Gastrocnemius medialis (tissue), 4 donors: ENCODE measurements around the gene FKBP10. TPM values are rescaled to one million over a fixed set of nuclear protein-coding genes. Genes with fewer than 3 reads are reported as not detected.

Experiments used
- ATAC-seq, 2 donors: fragments of 150-250 bp; one replicate each; pipeline ENCODE4 v1.9.1; 2016
- DNase-seq, 2 donors: peaks; one replicate each; pipeline ENCODE4 v3.0.0-alpha.2; 2019
- H3K27ac ChIP-seq, 4 donors: fragments of 200-600 bp; sonication (generic); 1 replicate in 1 of 4; 2 replicates in 3 of 4; pipeline ENCODE4 v1.5.1; 2016 to 2018; ENCODE audit warnings: mild to moderate bottlenecking in 2 of 4, moderate library complexity in 1 of 4
- H3K27me3 ChIP-seq, 3 donors: fragments of 200-600 bp; sonication (generic) in 2 of 3; 1 replicate in 1 of 3; 2 replicates in 2 of 3; pipeline versions ENCODE4 v1.5.1 to v1.6.0; 2016 to 2019; ENCODE audit warnings: mild to moderate bottlenecking in 1 of 3, moderate library complexity in 1 of 3
- H3K36me3 ChIP-seq, 2 donors: fragments of 200-600 bp; sonication (generic) in 1 of 2; one replicate each; pipeline ENCODE4 v1.5.1; 2017 to 2018
- H3K4me1 ChIP-seq, 2 donors: fragments of 200-600 bp; sonication (generic) in 1 of 2; one replicate each; pipeline ENCODE4 v1.5.1; 2016 to 2017; ENCODE audit warnings: mild to moderate bottlenecking in 2 of 2
- H3K4me3 ChIP-seq, 4 donors: fragments of 200-600 bp; sonication (generic) in 3 of 4; 1 replicate in 1 of 4; 2 replicates in 3 of 4; pipeline ENCODE4 v1.5.1; 2016 to 2019; ENCODE audit warnings: mild to moderate bottlenecking in 2 of 4
- H3K9me3 ChIP-seq, 3 donors: fragments of 200-600 bp; sonication (generic) in 2 of 3; 1 replicate in 1 of 3; 2 replicates in 2 of 3; pipeline ENCODE4 v1.5.1; 2016 to 2019
- POLR2A ChIP-seq, 2 donors: fragments of 450-650 bp; IDR thresholded peaks; one replicate each; pipeline ENCODE4 v1.6.1; 2017; ENCODE audit warnings: antibody characterized with exemption in 2 of 2, mild to moderate bottlenecking in 2 of 2, moderate library complexity in 2 of 2
- in situ Hi-C, 4 donors: fragments of 200-750 bp; cut with MboI; loops; one replicate each; pipeline versions ENCODE4 v1.15.0 to v1.8.0; 2017; ENCODE audit warnings: low sequenced_read_pairs in 4 of 4
- intact Hi-C: fragments of 100-400 bp; cut with DNase I; formaldehyde crosslinking; loops from one replicate; pipeline ENCODE4 v1.15.1; 2023; ENCODE audit warnings: low total_unique reads
- total RNA-seq, 4 donors: library from RNA; depleted of rRNA; stranded (reverse); fragments of >200 nt; gene quantifications; one replicate each; pipeline versions ENCODE4 v1.1.0 to v1.2.3, GENCODE V29; 2016
- TF ChIP-seq, protein P1 (sequence below), 5 experiments: fragments of 450-650 bp in 3 of 5; fragments of 200-600 bp in 2 of 5; sonication (generic) in 2 of 5; IDR thresholded peaks in 4 of 5; conservative IDR thresholded peaks in 1 of 5; 1 replicate in 4 of 5; 2 replicates in 1 of 5; pipeline ENCODE4 v1.5.1; 2016 to 2019; ENCODE audit warnings: antibody characterized with exemption in 5 of 5, mild to moderate bottlenecking in 3 of 5, moderate library complexity in 3 of 5

The FKBP10 gene
- total RNA-seq, 4 donors from 2014 or later, result 7.0 to 12.9 (median 9.7) TPM

GRCh38 chr17:41772218-41772585 lies 40.6 kb upstream of the FKBP10 start:
- TF ChIP-seq, protein P1, sequence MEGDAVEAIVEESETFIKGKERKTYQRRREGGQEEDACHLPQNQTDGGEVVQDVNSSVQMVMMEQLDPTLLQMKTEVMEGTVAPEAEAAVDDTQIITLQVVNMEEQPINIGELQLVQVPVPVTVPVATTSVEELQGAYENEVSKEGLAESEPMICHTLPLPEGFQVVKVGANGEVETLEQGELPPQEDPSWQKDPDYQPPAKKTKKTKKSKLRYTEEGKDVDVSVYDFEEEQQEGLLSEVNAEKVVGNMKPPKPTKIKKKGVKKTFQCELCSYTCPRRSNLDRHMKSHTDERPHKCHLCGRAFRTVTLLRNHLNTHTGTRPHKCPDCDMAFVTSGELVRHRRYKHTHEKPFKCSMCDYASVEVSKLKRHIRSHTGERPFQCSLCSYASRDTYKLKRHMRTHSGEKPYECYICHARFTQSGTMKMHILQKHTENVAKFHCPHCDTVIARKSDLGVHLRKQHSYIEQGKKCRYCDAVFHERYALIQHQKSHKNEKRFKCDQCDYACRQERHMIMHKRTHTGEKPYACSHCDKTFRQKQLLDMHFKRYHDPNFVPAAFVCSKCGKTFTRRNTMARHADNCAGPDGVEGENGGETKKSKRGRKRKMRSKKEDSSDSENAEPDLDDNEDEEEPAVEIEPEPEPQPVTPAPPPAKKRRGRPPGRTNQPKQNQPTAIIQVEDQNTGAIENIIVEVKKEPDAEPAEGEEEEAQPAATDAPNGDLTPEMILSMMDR (IDR thresholded peaks at IDR 0.05 in 4 of 5, conservative IDR thresholded peaks at IDR 0.05 in 1 of 5), result no peak
- TF ChIP-seq POLR2A (IDR thresholded peaks at IDR 0.05), result no peak
- in situ Hi-C loops, result no loop called here
- Histone ChIP-seq H3K4me3 (no peak overlapping the region), H3K27ac (peak overlapping the region in 3 of 4 donors; percentile 36 to 94 (median 49)), H3K27me3 (no peaks in the 10 kb centered on the region), H3K4me1 (peaks cover 49 to 52% of the 10 kb centered on the region in 2 donors), H3K36me3 (peaks cover 0 to 44% of the 10 kb centered on the region in 2 donors), H3K9me3 (no peaks in the 10 kb centered on the region)
- DNase-seq, result no peak
- intact Hi-C loops, result no loop called here
- ATAC-seq, result no peak

DNA sequence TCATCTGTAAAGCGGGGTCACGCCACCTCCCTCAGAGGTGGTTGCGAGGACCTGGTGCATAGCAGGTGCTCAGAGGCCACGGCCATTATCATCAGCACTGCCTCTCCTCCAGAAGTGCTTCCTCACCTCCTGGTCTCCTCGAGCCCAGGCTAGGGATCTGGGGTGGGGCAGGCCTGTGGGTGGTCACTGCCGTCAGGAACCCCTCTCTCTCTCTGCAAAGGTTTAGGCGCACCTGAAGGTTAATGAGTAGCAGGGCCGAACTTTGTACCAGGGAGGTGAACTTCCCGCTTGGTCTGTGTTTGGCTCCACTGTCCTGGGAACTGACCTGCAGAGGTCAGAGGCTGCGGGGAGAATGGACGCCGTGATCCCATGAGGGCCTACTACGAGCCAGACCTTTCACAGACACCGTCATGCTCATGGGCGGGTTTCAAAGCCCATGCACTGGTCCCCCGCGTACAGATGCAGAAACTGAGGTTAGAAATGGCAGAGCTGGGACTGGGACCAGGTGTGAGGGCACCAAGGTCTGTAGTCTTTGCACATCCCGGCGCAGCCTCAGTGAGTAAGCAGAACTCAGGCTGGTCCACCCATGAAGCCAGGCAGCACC lies 40.1 kb upstream of the FKBP10 start:
- H3K9me3 ChIP-seq, result no peaks in the 10 kb centered on the region
- H3K4me1 ChIP-seq, result peaks cover 54 to 56% of the 10 kb centered on the region in 2 donors
- H3K27ac ChIP-seq, result peak overlapping the region; percentile 36 to 94 (median 58)
- TF ChIP-seq, protein P1 (IDR thresholded peaks at IDR 0.05 in 4 of 5, conservative IDR thresholded peaks at IDR 0.05 in 1 of 5), result no peak
- no peak for TF ChIP-seq POLR2A (IDR thresholded peaks at IDR 0.05)
- intact Hi-C loops, result no loop called here
- DNase-seq (no peak), ATAC-seq (no peak)
- H3K36me3 ChIP-seq, result peaks cover 0 to 40% of the 10 kb centered on the region in 2 donors
- no peak overlapping the region for H3K4me3 ChIP-seq
- in situ Hi-C loops, result no loop called here
- H3K27me3 ChIP-seq, result no peaks in the 10 kb centered on the region

DNA sequence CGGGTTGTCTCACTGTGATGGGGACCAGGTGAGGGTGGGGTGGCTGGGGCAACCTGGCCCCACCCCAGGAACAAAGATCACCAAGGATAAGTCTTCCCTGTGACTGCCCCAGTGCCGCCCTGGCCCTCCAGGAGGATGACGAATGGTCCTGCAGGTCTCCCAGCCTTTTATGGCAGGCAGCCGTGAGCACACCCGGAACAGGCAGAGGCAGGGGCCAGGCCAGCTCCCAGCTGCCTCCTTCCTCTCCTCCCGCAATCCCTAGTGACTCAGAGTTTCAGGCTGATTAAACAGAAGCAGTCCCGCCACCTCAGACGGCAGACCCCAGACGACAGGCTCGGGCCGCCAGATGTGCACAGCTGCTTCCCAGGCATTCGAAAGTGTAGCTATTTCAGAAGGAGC lies 39.6 kb upstream of the FKBP10 start:
- peak; percentile 19 to 46 for ATAC-seq
- intact Hi-C loops (no loop called here), in situ Hi-C loops (no loop called here)
- peaks cover 0 to 35% of the 10 kb centered on the region in 2 donors for H3K36me3 ChIP-seq
- TF ChIP-seq POLR2A (IDR thresholded peaks at IDR 0.05), result no peak
- TF ChIP-seq, protein P1 (IDR thresholded peaks at IDR 0.05 in 4 of 5, conservative IDR thresholded peaks at IDR 0.05 in 1 of 5), result no peak
- H3K4me3 ChIP-seq, result no peak overlapping the region
- peak; percentile 62 to 65 for DNase-seq
- H3K27me3 ChIP-seq, result no peaks in the 10 kb centered on the region
- no peaks in the 10 kb centered on the region for H3K9me3 ChIP-seq
- peaks cover 59 to 61% of the 10 kb centered on the region in 2 donors for H3K4me1 ChIP-seq
- H3K27ac ChIP-seq, result peak overlapping the region; percentile 36 to 94 (median 58)

DNA sequence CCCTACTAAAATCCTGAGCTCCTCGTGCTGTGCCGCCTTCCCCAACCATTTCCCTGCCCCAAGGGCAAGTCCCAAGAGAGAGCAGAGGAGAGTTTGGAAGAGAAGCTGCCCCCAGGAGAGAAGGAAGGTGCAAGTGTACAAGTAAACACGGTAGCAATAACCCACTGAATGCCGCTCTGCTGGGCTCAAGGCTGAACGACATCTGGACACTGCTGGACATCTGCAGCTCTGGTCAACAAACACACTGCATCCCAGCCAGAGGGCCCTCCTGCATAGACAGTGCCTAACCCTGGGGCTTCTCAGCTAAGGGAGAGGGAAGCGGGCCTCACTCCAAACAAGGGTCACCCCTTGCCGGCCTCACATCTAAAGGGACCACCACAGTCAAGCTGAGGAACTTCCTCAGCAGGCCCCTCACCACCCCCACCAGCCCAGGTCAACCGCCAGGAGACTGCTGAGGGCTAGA lies 39.0 kb upstream of the FKBP10 start:
- in situ Hi-C loops (no loop called here), intact Hi-C loops (loop anchor here (2.0 kb wide), 1 partner anchor 37 kb away; no protein-coding TSS in a partner anchor)
- peak overlapping the region; percentile 36 to 94 (median 58) for H3K27ac ChIP-seq
- no peak overlapping the region for H3K4me3 ChIP-seq
- no peaks in the 10 kb centered on the region for H3K27me3 ChIP-seq
- TF ChIP-seq, protein P1 (IDR thresholded peaks at IDR 0.05 in 4 of 5, conservative IDR thresholded peaks at IDR 0.05 in 1 of 5), result no peak
- TF ChIP-seq POLR2A (IDR thresholded peaks at IDR 0.05), result no peak
- no peaks in the 10 kb centered on the region for H3K9me3 ChIP-seq
- ATAC-seq (no peak), DNase-seq (no peak)
- H3K36me3 ChIP-seq, result peaks cover 0 to 29% of the 10 kb centered on the region in 2 donors
- peaks cover 63 to 67% of the 10 kb centered on the region in 2 donors for H3K4me1 ChIP-seq
